Hepatocyte (in vitro differentiated cells): ENCODE measurements around the gene OR13C3. TPM values are rescaled to one million over a fixed set of nuclear protein-coding genes. Genes with fewer than 3 reads are reported as not detected.

ENCODE experiments used
- DNase-seq: peaks from one replicate; pipeline ENCODE4 v3.0.0-alpha.2; 2016; ENCODE audit warnings: low spot score
- H2AFZ ChIP-seq: fragments of 200-600 bp; sonication (generic); 2 replicates; pipeline ENCODE4 v1.6.0; 2016; ENCODE audit warnings: antibody characterized with exemption, mild to moderate bottlenecking
- H3K27ac ChIP-seq: fragments of 200-600 bp; sonication (generic); 2 replicates; pipeline ENCODE4 v1.5.1; 2016; ENCODE audit warnings: mild to moderate bottlenecking
- H3K27me3 ChIP-seq: fragments of 200-600 bp; sonication (generic); 2 replicates; pipeline ENCODE4 v1.6.1; 2016
- H3K36me3 ChIP-seq: fragments of 200-600 bp; sonication (generic); replicated peaks from 2 replicates; pipeline ENCODE4 v1.5.1; 2016; ENCODE audit warnings: low read depth; ENCODE audit not compliant: insufficient read depth
- H3K4me1 ChIP-seq: fragments of 200-600 bp; sonication (generic); 2 replicates; pipeline ENCODE4 v1.5.1; 2016; ENCODE audit warnings: mild to moderate bottlenecking, moderate library complexity; ENCODE audit not compliant: insufficient read depth
- H3K4me2 ChIP-seq: fragments of 200-600 bp; sonication (generic); 2 replicates; pipeline ENCODE4 v1.6.0; 2016
- H3K4me3 ChIP-seq: fragments of 200-600 bp; sonication (generic); 2 replicates; pipeline ENCODE4 v1.5.1; 2016; ENCODE audit warnings: mild to moderate bottlenecking
- H3K79me2 ChIP-seq: fragments of 200-600 bp; sonication (generic); 2 replicates; pipeline ENCODE4 v1.6.0; 2017; ENCODE audit warnings: mild to moderate bottlenecking
- H3K9me2 ChIP-seq: fragments of 200-600 bp; sonication (generic); replicated peaks from 2 replicates; pipeline ENCODE4 v1.6.0; 2017; ENCODE audit warnings: mild to moderate bottlenecking; ENCODE audit not compliant: insufficient read depth
- H3K9me3 ChIP-seq: fragments of 200-600 bp; sonication (generic); 2 replicates; pipeline ENCODE4 v1.5.1; 2016; ENCODE audit warnings: low read depth, mild to moderate bottlenecking
- H4K20me1 ChIP-seq: fragments of 200-600 bp; sonication (generic); 2 replicates; pipeline ENCODE4 v1.6.0; 2016; ENCODE audit warnings: mild to moderate bottlenecking; ENCODE audit not compliant: insufficient read depth, poor library complexity, severe bottlenecking
- CTCF ChIP-seq: fragments of 200-600 bp; sonication (generic); IDR thresholded peaks from 2 replicates; pipeline ENCODE4 v1.5.1; 2016; ENCODE audit warnings: antibody characterized with exemption, mild to moderate bottlenecking; ENCODE audit not compliant: poor library complexity
- EZH2 ChIP-seq: fragments of 200-600 bp; sonication (generic); IDR thresholded peaks from 2 replicates; pipeline ENCODE4 v1.6.1; 2016; ENCODE audit warnings: antibody characterized with exemption, mild to moderate bottlenecking, borderline replicate concordance
- EZH2phosphoT487 ChIP-seq: fragments of 200-600 bp; sonication (generic); IDR thresholded peaks from one replicate; pipeline ENCODE4 v1.6.1; 2018; ENCODE audit warnings: antibody characterized with exemption, mild to moderate bottlenecking, low read depth, moderate library complexity; ENCODE audit not compliant: unreplicated experiment, severe bottlenecking
- WGBS: methylation state at CpG from one replicate; pipeline ENCODE4 v1.1.6; 2016; ENCODE audit warnings: low lambda C conversion rate; ENCODE audit errors: missing lambda C conversion rate; 5-methylcytosine and 5-hydroxymethylcytosine counted together
- polyA plus RNA-seq: library from polyadenylated mRNA; unstranded; fragments of >200 nt; fragmentation: Nextera tagmentation; extraction: Ambion mirVana; gene quantifications from 2 replicates; pipeline ENCODE4 v1.2.1, GENCODE V29; 2016
- total RNA-seq: library from RNA; depleted of rRNA; stranded (reverse); fragments of >200 nt; gene quantifications from 2 replicates; pipeline ENCODE4 v1.2.3, GENCODE V29; 2014

Gene OR13C3
- total and polyA plus RNA-seq, 2 experiments from 2014 or later: not detected

- H3K9me2 ChIP-seq: no peaks in the 10 kb centered on the region
- H3K4me2 ChIP-seq: no peak overlapping the region
- no peak for DNase-seq
- no peaks in the 10 kb centered on the region for H4K20me1 ChIP-seq
- no peaks in the 10 kb centered on the region for H3K4me1 ChIP-seq
- H3K27me3 ChIP-seq: no peaks in the 10 kb centered on the region
- no peaks in the 10 kb centered on the region for H3K36me3 ChIP-seq
- H2AFZ ChIP-seq: no peak overlapping the region
- no peaks in the 10 kb centered on the region for H3K9me3 ChIP-seq
- no peak for TF ChIP-seq EZH2
- no peak for TF ChIP-seq CTCF
- no peak for TF ChIP-seq EZH2phosphoT487
- no peak overlapping the region for H3K27ac ChIP-seq
- H3K4me3 ChIP-seq: no peak overlapping the region
- WGBS: 69% methylated on average over 1 of the region's 1 CpG
- no peaks in the 10 kb centered on the region for H3K79me2 ChIP-seq
Observed at GRCh38 chr9:104572612-104573011, 36.0 kb upstream of the OR13C3 start.

- H3K9me2 ChIP-seq: no peaks in the 10 kb centered on the region
- DNase-seq: no peak
- H3K27me3 ChIP-seq: no peaks in the 10 kb centered on the region
- H3K27ac ChIP-seq: no peak within 1 kb of the TSS
- H4K20me1 ChIP-seq: no peaks in the 10 kb centered on the region
- H3K79me2 ChIP-seq: no peaks in the 10 kb centered on the region
- WGBS: 93% methylated on average over 4 of the region's 4 CpGs
- no peak for TF ChIP-seq CTCF
- no peaks in the 10 kb centered on the region for H3K36me3 ChIP-seq
- no peaks in the 10 kb centered on the region for H3K4me1 ChIP-seq
- no peak within 1 kb of the TSS for H2AFZ ChIP-seq
- no peak within 1 kb of the TSS for H3K4me2 ChIP-seq
- no peak within 1 kb of the TSS for H3K4me3 ChIP-seq
- H3K9me3 ChIP-seq: no peaks in the 10 kb centered on the region
Observed at GRCh38 chr9:104568868-104569267, 32.2 kb upstream of the OR13C3 start, which contains the start of gene OR13C8. Gene OR13C8 (plus strand): TSS chr9:104569168. CDS start chr9:104569168, 0 bp downstream.

GRCh38 chr9:104564358-104564757, 27.7 kb upstream of the OR13C3 start:
- DNase-seq: no peak
- no peak overlapping the region for H3K4me2 ChIP-seq
- no peak overlapping the region for H3K27ac ChIP-seq
- 40% methylated on average over 1 of the region's 1 CpG for WGBS
- H3K4me1 ChIP-seq: no peaks in the 10 kb centered on the region
- no peaks in the 10 kb centered on the region for H3K36me3 ChIP-seq
- TF ChIP-seq EZH2phosphoT487 (no peak), CTCF (no peak), EZH2 (no peak)
- no peak overlapping the region for H2AFZ ChIP-seq
- H3K27me3 ChIP-seq: no peaks in the 10 kb centered on the region
- H3K4me3 ChIP-seq: no peak overlapping the region
- H4K20me1 ChIP-seq: no peaks in the 10 kb centered on the region
- no peaks in the 10 kb centered on the region for H3K9me3 ChIP-seq
- no peaks in the 10 kb centered on the region for H3K9me2 ChIP-seq
- no peaks in the 10 kb centered on the region for H3K79me2 ChIP-seq
